GM15510 (cell line): ENCODE measurements around the gene OMG.

Experiments
- POLR2A ChIP-seq: IDR thresholded peaks from 3 replicates; pipeline ENCODE4 v1.6.1; 2011; ENCODE audit warnings: borderline replicate concordance; ENCODE audit not compliant: insufficient read length; ENCODE audit errors: extremely low read depth

OMG gene

DNA sequence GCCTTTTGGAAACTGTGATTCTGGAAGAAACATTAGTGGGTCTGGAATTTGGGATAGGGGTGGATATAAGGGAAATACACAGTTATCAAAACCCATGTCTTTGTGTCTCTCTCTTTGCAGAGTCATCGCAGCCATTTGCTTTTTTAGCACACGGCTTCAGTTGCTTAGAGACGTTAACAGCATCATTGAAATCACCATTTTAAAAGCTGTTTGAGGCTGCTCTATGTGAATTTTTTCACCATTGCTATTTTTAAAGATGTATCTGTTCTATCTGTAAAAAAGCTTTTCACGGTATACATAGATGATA is 47.3 kb downstream of the OMG start:
- TF ChIP-seq POLR2A = no peak

GRCh38 chr17:31248986-31249834 is 47.8 kb downstream of the OMG start:
- no peak for TF ChIP-seq POLR2A
